DMS 273 (cell line): ENCODE results near the gene RHOG.
"Not testable (repeated sequence)": the region's sequence is repeated elsewhere in the genome, so short reads cannot be mapped to it uniquely, and the experiment has no call there.

Experiments used
- DNase-seq: peaks from one replicate; lab custom pipeline; 2025; ENCODE audit not compliant: unreplicated experiment; lab: John Stamatoyannopoulos, UW

The RHOG gene

DNA sequence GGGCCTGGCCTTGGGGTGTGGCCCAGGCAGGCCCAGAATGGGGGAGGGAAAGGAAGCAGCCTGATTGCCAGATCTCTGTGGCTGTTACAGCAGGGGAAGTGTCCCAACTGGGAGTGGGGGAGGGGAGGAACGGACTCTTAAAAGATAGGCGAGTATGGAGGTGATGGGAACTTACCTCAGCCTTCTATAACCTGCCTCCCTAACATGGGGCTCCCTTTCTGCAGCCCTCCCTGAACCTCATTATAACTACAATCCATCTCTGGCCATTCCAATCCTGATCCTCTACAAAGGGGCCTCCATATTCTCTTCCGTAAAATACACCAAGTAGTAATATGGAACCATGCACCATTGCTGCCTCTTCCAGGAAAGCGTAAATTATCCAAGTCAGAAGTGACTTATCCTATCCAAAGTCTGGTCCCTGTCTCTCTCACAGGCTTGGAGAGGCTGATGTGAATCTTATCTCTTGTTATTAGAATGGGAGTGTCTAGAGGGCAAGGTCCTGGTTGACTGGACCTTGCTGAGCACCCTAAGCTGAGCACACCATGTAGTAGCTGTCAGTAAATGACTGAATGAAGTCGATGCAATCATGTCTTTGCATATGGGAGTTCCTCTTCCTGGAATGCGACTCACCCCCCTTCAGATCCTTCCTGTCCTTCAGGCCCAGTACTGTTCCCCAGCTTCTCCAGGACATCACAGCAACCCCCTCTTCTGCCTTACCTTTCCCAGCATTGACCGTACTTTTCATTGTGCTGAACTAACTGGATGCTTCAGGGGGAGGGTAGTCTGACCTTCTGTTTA is 5.9 kb downstream of the RHOG start:
- no peak for DNase-seq

DNA sequence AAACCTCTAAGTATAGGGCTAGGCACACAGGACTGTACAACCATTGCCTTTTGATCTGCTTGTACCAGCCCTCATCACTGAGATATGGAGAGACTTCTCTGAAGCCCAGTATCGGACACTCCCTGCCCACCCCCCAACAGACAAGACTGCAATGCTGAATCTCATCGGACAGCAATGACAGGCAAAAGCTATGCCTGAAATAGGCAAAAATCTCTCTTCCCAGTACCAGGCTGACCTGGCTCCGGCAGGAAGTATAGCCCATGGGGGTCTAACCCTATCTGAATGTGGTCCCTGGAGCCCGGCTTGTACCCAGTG is 6.5 kb downstream of the RHOG start:
- DNase-seq, result no peak

DNA sequence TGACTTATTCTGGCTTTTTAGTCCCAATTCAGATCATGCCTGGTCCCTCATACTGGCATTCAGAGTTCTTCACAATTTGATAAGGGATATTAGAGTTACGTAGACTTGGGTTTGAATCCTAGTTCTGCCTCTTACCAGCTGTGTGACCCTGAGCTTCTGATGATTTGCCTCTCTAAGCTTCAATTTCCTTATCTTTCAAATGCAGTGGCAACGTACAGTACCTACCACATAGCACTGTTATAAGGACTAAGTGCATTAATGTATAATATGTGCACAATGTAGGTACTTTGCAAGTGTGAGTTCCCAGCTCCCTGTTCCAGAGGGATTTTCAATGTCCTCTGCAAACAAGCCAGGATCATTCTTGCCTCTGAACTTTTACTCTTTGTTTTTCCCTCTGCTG is 7.3 kb downstream of the RHOG start:
- DNase-seq, result no peak

DNA sequence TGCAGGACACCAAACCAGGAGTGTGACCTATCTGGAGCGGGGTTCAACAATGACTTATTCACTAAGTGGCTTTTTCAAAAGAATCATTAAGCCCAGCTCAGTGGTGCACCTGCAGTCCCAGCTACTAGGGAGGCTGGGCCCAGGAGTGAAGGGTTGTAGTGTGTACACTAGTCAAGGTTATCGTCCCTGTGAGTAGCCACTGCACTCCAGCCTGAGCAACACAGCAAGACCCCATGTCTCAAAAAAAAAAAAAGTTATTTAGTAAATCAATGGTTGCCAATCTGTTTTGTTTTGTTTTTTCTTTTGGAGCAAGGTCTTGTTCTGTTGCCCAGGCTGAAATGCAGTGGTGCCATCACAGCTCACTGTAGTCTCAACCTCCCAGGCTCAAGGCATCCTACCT is 7.9 kb downstream of the RHOG start:
- no peak for DNase-seq

DNA sequence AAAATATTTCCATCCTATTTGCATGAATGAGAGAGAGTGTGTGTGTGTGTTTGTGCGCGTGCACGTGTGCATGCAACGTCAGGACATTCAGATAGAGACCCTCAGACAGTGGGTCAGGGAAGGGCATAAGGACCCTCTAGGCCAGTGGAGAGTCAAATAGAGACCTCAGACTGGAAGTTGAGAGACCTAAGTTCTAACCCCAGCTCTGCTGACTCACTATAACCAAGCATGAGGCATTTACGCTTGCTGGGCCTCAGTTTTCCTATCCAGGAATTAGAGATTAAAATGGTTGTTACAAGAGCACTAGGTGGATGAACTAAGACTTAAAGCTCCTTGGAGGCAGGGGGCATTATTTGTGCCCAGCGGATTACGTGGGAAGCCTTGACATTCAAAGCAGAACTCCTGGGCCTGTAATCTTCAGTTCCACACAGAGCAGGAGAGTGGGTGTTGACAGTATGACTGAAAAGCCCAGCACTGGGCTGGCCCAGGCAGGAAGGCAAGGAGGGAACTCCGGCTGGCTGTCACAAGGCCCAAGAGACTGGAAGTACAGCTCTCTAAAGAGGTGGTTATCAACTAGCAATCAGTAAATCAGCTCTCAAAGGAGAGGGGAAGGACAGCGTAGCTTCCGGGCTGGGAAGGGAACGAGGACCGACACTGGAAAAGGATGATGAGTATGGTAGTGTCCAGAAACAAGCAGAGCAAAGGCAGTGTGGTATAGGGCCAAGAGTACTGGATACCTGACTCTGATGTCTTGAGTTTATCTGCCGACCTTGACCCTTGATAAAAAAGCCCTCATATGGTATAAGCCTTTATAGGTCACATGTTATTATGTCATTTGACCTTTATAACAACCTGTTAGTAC is 9.2 kb downstream of the RHOG start:
- DNase-seq, result no peak

DNA sequence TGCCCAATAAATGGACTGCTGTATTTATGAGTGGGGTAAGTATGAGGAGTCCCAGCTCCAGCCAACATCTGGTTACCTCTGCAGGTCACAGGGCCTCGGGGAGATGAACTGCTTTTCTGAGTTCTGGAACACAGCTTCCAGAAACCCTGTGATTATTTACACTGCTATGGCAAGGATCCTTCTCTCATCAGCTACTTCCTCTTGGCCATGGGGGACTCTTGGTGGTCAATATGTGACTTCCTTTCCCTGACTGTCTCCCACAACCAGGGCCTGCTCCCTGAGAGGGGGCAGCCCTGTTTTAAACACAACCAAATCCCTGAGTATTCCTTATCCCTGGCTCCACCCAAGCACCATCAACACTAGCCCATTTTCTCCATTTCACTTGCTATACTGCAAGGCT is 10.0 kb downstream of the RHOG start:
- no peak for DNase-seq

DNA sequence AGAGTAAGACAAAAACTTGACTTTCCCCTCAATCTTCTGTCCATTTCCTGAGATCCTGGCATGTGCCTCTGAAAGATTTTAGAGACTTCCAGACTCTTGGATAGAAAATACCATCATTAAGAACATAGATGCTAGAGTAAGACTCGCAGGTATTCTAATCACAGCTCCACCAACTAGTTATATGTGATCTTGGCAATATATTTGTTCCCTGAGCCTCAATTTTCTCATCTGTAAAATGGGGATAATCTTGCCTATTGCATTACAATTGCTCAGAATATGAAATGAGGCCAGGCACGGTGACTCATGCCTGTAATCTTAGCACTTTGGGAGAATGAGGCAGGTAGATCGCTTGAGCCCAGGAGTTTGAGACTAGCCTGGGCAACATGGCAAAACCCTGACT is 10.7 kb downstream of the RHOG start:
- DNase-seq, result no peak

DNA sequence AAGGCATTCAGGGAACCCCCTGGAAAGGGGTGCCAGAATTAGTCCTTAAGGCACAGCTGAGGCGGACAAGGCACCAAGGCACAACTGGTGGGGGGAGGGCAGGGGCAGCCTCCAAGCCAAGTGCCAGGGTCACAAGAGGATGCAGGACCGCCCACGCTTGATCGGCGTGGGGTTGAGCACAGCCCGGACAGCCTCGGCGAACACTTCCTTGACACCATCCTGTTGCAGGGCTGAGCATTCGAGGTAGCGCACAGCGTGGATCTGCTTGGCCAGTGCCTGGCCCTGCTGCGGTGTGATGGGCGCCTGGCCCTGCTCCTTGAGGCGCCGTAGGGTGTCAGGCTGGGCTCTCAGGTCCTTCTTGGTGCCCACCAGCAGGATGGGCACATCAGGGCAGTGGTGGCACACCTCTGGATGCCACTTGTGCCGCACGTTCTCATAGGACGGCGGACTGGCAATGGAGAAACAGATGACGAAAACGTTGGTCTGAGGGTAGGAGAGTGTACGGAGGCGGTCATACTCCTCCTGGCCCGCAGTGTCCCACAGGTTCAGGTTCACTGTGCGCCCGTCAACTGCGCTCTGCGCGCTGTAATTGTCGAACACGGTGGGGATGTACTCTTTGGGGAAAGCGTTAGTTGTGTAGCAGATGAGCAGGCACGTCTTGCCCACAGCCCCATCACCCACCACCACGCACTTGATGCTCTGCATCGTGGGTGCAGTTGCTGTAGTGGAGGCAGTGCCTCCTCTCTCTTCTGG is 13.1 kb downstream of the RHOG start:
- DNase-seq, result no peak

DNA sequence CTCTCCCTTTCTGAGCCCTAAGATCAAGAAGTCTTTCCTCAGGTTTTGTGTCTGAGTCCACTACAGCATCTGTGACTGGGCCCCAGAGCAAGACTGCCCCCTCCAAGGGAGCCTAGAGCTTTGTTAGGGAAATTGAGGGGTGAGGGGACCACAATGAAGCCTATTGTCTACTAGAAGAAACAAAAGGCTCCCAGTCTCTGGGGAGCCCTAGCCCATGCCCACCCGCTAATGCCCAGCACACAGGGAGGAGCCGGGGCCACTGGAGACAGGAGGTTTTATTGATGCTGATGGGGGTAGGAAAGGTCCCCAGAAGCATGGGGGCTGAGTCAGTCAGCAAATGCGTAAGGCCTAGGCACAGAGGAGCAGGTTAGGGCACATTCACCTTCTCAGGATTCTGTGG is 14.0 kb downstream of the RHOG start:
- DNase-seq, result no peak

DNA sequence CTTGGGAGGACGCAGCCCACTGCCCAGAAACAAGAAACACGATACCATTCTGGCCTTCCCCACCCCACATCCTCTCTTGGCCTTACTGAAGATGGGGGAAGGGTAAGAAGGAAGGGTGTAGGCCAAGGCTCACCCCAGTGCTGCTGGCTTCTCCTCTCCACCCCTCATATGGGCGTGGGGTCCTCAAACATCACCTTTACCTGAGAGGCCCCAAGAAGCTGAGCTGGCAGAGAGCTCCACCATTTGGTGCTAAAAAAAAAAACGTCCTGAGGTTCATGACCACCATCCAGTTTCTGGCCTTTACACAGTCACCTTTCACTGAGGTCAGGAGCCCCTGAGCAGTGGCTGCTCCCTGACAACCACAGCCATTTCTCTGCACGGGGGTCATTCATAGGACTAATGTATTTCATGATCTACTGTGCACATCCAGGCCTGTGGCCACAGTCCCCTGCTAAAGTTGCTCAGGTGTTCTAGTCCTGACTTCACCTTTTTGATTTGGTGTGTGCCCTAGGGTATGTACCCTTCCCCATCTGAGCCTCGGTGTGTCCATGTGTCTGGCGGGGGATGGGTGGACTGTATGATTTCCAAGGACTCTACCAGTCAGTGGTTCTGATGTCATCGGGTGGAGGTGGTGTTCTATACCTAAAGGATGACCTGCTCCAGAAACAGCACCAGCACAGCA is 15.1 kb downstream of the RHOG start:
- DNase-seq, result no peak

DNA sequence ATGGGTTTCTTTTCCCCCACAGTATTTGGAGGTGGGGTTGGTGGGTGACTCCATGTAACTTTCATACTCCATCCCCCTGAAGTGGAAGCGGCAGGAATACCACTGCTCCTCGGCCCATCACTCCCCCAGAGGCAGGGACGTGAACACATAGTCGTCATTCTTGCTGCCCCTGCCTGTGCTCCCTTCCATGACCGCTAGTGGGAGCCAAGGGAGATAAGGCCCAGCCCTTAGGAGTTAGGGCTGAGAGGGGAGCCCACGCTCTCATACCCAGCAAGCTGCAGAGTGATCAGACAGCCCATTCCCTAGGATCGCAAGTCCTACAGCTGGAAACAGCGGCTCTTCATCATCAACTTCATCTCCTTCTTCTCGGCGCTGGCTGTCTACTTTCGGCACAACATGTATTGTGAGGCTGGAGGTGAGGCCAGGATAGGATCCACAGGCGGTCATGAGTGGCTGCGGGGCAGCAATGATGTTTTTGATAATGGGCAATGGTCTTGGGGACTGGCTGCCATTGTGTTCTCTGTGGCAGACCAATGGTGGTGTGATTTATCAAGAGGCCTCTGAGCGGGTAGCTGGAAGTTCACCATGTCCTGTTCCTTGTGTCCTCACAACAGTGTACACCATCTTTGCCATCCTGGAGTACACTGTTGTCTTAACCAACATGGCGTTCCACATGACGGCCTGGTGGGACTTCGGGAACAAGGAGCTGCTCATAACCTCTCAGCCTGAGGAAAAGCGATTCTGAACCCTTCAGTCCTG is 15.9 kb downstream of the RHOG start:
- peak; percentile 69 for DNase-seq

DNA sequence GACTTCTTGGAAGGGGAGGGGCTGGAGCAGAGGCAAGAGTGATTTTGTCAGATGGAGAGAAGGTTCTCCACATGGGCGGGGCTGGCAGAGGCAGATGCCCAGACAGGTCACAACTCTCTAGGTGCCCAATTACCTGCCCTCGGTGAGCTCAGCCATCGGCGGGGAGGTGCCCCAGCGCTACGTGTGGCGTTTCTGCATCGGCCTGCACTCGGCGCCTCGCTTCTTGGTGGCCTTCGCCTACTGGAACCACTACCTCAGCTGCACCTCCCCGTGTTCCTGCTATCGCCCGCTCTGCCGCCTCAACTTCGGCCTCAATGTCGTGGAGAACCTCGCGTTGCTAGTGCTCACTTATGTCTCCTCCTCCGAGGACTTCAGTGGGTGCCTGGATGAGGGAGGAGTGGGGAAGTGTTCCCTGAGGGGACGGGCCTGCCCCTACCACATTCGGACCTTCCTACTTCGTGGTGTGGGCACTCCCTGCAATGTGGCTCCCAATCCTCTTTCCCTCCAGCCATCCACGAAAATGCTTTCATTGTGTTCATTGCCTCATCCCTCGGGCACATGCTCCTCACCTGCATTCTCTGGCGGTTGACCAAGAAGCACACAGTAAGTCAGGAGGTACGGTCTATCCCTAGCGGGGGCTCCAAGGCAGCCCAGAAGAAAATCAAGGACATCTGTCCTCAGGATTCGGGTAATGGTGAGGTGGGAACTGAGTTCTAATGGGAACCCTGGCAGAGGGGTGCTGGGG is 16.8 kb downstream of the RHOG start:
- DNase-seq, result no peak

DNA sequence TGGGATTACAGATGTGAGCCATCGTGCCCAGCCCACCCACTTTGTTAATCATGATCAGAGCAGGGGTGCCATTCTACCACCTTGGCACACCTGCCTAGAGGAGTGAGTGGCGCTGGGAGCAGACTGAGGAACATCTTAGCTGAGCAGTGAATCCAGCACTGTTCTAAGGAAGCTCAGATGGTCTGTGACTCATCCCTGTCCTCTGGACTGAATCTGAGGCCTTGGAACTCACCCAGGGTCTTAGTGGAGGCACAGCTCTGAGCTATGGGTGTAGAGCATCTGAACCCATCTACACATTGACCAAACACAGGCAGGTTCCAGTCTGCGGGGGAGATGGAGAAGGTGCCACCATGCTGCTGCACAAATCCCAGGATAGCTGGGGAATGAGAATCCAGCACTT is 17.5 kb downstream of the RHOG start:
- no peak for DNase-seq

DNA sequence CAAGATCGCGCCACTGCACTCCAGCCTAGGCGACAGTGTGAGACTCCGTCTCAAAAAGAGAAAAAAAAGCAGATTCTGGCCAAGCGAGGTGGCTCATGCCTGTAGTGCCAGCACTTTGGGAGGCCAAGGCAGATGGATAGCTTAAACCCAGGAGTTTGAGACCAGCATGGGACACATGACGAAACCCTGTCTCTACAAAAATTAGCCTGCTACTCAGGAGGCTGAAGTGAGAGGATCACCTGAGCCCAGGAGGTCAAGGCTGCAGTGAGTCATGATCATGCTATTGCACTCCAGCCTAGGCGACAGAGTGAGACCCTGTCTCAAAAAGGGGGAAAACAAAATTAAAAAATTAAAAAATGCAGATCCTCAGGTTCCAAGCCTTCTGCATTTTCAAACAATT is 18.4 kb downstream of the RHOG start:
- DNase-seq, result no peak

DNA sequence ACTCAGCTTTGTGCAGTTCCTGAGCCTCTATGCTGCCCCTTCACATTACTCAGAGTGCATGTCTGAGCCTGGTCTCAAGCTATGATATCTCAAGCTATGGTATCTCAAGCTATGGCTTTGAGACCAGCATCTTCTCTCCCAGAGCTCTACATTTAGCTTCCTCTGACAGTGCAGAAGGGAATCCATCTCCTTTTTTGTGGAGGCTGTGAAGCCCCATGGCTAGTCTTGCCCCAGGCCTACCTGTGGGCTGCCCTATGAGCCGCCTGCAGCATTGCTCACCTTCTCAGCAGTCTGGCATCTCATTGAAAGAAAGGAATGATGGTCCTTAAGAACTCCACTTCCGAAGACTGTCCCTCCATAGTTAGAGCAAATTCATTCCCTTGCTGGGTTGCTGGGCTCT is 19.8 kb downstream of the RHOG start:
- DNase-seq, result no peak

DNA sequence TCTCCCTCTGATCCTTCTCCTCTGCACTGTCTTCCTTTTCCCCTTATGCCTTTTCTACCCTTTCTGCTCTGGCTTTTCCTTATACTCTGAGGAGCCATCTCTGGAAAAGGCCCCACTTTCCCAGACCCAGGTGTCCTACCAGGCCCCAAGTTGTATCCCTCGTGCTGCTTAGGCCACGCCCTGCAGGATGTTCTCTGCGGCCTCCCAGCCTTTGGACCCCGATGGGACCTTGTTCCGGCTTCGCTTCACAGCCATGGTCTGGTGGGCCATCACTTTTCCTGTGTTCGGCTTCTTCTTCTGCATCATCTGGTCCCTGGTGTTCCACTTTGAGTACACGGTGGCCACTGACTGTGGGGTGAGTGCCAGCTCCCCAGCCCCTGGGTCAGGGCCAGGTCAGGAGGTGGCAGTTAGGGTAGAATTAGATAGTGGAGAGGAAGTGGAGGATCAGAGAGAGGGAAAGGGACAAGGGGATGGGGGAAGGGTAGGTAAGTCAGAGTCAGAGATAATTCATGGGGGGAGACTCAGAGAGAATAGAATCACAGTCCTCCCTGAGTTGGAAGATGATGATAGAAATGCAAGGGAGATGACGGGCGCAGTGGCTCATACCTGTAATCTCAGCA is 23.5 kb downstream of the RHOG start:
- DNase-seq, result no peak

DNA sequence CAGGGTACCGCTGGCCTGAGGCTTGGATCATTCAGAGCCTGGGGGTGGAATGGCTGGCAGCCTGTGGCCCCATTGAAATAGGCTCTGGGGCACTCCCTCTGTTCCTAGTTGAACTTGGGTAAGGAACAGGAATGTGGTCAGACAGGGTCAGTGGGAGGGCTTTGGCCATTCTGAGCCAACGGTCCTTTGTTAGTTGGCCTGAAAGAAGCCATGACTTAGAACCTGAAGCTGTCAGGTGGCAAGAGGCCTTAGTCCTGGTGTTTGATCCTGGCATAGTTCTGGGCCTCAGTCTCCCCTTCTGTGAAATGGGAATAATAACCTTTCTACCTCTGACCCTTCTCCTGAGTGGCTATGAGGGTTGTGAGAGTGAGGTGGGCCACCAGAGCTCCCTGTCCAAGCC is 24.1 kb downstream of the RHOG start:
- no peak for DNase-seq

DNA sequence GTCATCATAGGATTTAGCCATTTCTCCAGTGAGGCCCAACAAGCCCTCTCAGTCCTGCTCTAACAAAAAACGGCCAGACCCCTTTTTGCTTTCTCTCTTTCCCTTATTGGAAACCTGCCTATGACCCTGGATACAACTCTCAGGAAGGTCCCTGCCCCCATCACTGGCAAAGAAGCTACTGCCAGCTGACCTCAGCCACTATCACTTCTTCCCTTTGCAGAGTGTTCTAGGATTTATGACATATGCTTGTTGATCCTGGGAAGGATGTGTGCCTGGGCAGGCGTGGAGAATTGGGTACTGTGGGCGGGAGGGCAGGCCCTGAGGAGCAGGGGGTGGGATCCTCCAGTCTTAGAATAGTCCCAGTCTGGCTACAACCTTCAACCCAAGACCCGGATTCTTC is 24.9 kb downstream of the RHOG start:
- no peak for DNase-seq

DNA sequence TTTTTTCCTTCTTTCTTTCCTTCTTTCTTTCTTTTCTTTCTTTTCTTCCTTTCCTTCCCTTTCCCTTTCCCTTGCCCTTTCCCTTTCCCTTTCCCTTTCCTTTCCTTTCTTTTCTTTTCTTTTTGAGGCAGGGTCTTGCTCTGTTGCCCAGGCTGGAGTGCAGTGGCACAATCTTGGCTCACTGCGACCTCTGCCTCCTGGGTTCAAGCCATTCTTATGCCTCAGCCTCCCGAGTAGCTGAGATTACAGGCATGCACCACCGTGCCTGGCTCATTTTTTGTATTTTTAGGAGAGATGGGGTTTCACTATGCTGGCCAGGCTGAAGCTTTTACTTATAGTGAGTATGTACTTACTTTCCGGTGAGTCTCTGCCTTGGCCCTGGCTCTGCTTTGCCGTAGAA is 25.9 kb downstream of the RHOG start:
- DNase-seq, result not testable (repeated sequence)
